ENCODE measurements around the gene SPAG9. TPM values are rescaled to one million over a fixed set of nuclear protein-coding genes. Genes with fewer than 3 reads are reported as not detected.

The SPAG9 gene
- total RNA-seq, 1 experiment from 2014 or later = 77.6 TPM

DNA sequence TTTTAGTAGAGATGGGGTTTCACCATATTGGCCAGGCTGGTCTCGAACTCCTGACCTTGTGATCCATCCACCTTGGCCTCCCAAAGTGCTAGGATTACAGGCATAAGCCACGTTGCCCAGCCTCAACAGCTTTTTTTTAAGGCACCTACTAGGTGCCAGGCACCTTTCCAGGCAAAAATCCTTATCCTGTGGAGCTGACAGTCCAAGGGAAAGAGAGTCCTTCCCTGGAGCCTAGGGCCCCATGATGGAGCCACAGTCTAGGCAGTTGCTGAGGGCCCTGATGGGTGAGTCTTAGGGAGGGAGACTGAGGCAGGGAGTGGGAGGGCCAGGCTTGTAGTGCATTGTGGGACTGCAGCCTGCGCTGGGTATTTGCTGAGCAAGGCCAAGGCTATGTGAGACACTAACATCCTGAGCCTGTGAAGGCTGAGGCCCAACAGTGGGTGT, 174.9 kb downstream of the SPAG9 start:
- no peak overlapping the region for H2AFZ ChIP-seq (ENCODE audit: low read depth, low read length, poor library complexity, severe bottlenecking)
- no peaks in the 10 kb centered on the region for H3K9me2 ChIP-seq (ENCODE audit: insufficient read depth)
- intact Hi-C loops (cut with micrococcal nuclease) = no loop called here
- ATAC-seq (no peak), DNase-seq (ENCODE audit: low read depth, low spot score) (no peak)
- peaks cover 62 to 88% of the 10 kb centered on the region in 2 experiments for H3K4me1 ChIP-seq (ENCODE audit: control insufficient read depth in 1 of 2, insufficient read depth in 2 of 2, low read length in 2 of 2)
- RAD21 ChIA-PET (ENCODE audit: low non-redundant PET in 1 of 2, low total read pairs in 2 of 2, uncharacterized antibody in 2 of 2, unreplicated experiment in 2 of 2) = interaction anchor here in 1 of 2 experiments (0.6 kb wide), 1 partner anchor 160 kb away, joined by 3 read pairs; no protein-coding TSS in a partner anchor
- H3K27ac ChIP-seq (ENCODE audit: low read depth, low read length) = no peak overlapping the region
- no peaks in the 10 kb centered on the region for H3K79me2 ChIP-seq (ENCODE audit: insufficient read depth, low read length)
- H3K36me3 ChIP-seq (ENCODE audit: control insufficient read depth in 1 of 2, insufficient read depth in 2 of 2, low read length in 2 of 2) = no peaks in the 10 kb centered on the region
- CTCF ChIA-PET = interaction anchor here (1.3 to 1.7 kb wide), 2 partner anchors 80 to 93 kb away, joined by 4 to 5 read pairs; partner anchors contain the start of gene TOB1
- H3K9ac ChIP-seq (ENCODE audit: low read length) = no peak overlapping the region
- TF ChIP-seq FOSL1 (IDR thresholded peaks at IDR 0.05; ENCODE audit: low read depth) (no peak), SIN3A (IDR thresholded peaks at IDR 0.05; ENCODE audit: low read depth) (no peak), POLR2A (IDR thresholded peaks at IDR 0.05; ENCODE audit: borderline replicate concordance, extremely low read depth, insufficient read depth, insufficient read length) (no peak), ZNF274 (IDR thresholded peaks at IDR 0.05; ENCODE audit: low read depth, low read length) (no peak), YY1 (IDR thresholded peaks at IDR 0.05; ENCODE audit: extremely low read depth, insufficient replicate concordance, low read depth, low read length) (no peak), TCF7L2 (IDR thresholded peaks at IDR 0.05; ENCODE audit: borderline replicate concordance, extremely low read depth, insufficient read depth, insufficient read length) (no peak), SP1 (IDR thresholded peaks at IDR 0.05; ENCODE audit: low read depth) (no peak), EZH2phosphoT487 (IDR thresholded peaks at IDR 0.05; ENCODE audit: borderline replicate concordance) (no peak), ELF1 (IDR thresholded peaks at IDR 0.05; ENCODE audit: borderline replicate concordance, low read depth) (no peak), EZH2 (IDR thresholded peaks at IDR 0.05) (no peak), JUND (IDR thresholded peaks at IDR 0.05) (no peak), RAD21 (IDR thresholded peaks at IDR 0.05; ENCODE audit: low read depth) (no peak), SRF (IDR thresholded peaks at IDR 0.05; ENCODE audit: low read depth) (no peak), CBX3 (IDR thresholded peaks at IDR 0.05; ENCODE audit: low read depth) (no peak)
- TF ChIP-seq, protein P1, sequence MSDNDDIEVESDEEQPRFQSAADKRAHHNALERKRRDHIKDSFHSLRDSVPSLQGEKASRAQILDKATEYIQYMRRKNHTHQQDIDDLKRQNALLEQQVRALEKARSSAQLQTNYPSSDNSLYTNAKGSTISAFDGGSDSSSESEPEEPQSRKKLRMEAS (IDR thresholded peaks at IDR 0.05) = no peak
- TF ChIP-seq, protein P2, sequence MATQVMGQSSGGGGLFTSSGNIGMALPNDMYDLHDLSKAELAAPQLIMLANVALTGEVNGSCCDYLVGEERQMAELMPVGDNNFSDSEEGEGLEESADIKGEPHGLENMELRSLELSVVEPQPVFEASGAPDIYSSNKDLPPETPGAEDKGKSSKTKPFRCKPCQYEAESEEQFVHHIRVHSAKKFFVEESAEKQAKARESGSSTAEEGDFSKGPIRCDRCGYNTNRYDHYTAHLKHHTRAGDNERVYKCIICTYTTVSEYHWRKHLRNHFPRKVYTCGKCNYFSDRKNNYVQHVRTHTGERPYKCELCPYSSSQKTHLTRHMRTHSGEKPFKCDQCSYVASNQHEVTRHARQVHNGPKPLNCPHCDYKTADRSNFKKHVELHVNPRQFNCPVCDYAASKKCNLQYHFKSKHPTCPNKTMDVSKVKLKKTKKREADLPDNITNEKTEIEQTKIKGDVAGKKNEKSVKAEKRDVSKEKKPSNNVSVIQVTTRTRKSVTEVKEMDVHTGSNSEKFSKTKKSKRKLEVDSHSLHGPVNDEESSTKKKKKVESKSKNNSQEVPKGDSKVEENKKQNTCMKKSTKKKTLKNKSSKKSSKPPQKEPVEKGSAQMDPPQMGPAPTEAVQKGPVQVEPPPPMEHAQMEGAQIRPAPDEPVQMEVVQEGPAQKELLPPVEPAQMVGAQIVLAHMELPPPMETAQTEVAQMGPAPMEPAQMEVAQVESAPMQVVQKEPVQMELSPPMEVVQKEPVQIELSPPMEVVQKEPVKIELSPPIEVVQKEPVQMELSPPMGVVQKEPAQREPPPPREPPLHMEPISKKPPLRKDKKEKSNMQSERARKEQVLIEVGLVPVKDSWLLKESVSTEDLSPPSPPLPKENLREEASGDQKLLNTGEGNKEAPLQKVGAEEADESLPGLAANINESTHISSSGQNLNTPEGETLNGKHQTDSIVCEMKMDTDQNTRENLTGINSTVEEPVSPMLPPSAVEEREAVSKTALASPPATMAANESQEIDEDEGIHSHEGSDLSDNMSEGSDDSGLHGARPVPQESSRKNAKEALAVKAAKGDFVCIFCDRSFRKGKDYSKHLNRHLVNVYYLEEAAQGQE (IDR thresholded peaks at IDR 0.05; ENCODE audit: low read depth) = no peak
- TF ChIP-seq, protein P3, sequence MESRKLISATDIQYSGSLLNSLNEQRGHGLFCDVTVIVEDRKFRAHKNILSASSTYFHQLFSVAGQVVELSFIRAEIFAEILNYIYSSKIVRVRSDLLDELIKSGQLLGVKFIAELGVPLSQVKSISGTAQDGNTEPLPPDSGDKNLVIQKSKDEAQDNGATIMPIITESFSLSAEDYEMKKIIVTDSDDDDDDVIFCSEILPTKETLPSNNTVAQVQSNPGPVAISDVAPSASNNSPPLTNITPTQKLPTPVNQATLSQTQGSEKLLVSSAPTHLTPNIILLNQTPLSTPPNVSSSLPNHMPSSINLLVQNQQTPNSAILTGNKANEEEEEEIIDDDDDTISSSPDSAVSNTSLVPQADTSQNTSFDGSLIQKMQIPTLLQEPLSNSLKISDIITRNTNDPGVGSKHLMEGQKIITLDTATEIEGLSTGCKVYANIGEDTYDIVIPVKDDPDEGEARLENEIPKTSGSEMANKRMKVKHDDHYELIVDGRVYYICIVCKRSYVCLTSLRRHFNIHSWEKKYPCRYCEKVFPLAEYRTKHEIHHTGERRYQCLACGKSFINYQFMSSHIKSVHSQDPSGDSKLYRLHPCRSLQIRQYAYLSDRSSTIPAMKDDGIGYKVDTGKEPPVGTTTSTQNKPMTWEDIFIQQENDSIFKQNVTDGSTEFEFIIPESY (IDR thresholded peaks at IDR 0.05; ENCODE audit: extremely low read depth, insufficient replicate concordance, low read length) = no peak
- TF ChIP-seq, protein P4, sequence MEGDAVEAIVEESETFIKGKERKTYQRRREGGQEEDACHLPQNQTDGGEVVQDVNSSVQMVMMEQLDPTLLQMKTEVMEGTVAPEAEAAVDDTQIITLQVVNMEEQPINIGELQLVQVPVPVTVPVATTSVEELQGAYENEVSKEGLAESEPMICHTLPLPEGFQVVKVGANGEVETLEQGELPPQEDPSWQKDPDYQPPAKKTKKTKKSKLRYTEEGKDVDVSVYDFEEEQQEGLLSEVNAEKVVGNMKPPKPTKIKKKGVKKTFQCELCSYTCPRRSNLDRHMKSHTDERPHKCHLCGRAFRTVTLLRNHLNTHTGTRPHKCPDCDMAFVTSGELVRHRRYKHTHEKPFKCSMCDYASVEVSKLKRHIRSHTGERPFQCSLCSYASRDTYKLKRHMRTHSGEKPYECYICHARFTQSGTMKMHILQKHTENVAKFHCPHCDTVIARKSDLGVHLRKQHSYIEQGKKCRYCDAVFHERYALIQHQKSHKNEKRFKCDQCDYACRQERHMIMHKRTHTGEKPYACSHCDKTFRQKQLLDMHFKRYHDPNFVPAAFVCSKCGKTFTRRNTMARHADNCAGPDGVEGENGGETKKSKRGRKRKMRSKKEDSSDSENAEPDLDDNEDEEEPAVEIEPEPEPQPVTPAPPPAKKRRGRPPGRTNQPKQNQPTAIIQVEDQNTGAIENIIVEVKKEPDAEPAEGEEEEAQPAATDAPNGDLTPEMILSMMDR (IDR thresholded peaks at IDR 0.05 in 2 of 3, conservative IDR thresholded peaks at IDR 0.05 in 1 of 3; ENCODE audit: borderline replicate concordance in 1 of 3, insufficient read depth in 1 of 3, low read depth in 2 of 3, low read length in 2 of 3) = no peak
- TF ChIP-seq, protein P5, sequence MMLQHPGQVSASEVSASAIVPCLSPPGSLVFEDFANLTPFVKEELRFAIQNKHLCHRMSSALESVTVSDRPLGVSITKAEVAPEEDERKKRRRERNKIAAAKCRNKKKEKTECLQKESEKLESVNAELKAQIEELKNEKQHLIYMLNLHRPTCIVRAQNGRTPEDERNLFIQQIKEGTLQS (IDR thresholded peaks at IDR 0.05) = no peak
- H3K4me2 ChIP-seq (ENCODE audit: low read length) = no peak overlapping the region
- no peaks in the 10 kb centered on the region for H4K20me1 ChIP-seq (ENCODE audit: insufficient read depth)
- H3K27me3 ChIP-seq (ENCODE audit: insufficient read depth, low read length) = no peaks in the 10 kb centered on the region
- POLR2A ChIA-PET = interaction anchor here (1.9 to 3.0 kb wide), 2 partner anchors 79 to 82 kb away, joined by 5 to 37 read pairs; partner anchors contain the start of gene TOB1
- BruUV-seq (replicated peaks) = no TSS peak
- no peak overlapping the region for H3K4me3 ChIP-seq (replicated peaks in 1 of 2; ENCODE audit: low read depth in 1 of 2, low read length in 2 of 2)
- no peaks in the 10 kb centered on the region for H3K9me3 ChIP-seq (ENCODE audit: control insufficient read depth in 1 of 2, insufficient read depth in 1 of 2, low read depth in 1 of 2, low read length in 2 of 2)
